IMR-90 (cell line): ENCODE measurements around the gene KMT5C. TPM values are rescaled to one million over a fixed set of nuclear protein-coding genes. Genes with fewer than 3 reads are reported as not detected.
A peak's percentile ranks its signal among the peaks of the same experiment; 100 is the strongest.

Experiments used
- ATAC-seq: fragments of 200-7000 bp; cut with Tn5 transposase; 2 replicates; pipeline ENCODE4 v1.9.1; 2020; ENCODE audit warnings: low read depth, mild to moderate bottlenecking, moderate library complexity
- BruUV-seq: library from RNA; stranded (reverse); fragments of 400-500 nt; replicated peaks from 2 replicates; lab custom pipeline; 2021; lab: Mats Ljungman, UMichigan
- CTCF ChIA-PET: fragments of 300-600 bp; formaldehyde crosslinking; extraction: SDS; loops from one replicate; lab custom pipeline; 2021; ENCODE audit warnings: antibody characterized with exemption; lab: Yijun Ruan, JAX
- POLR2A ChIA-PET: fragments of 300-600 bp; sonication (Branson Sonifier 250); formaldehyde crosslinking; loops from one replicate; lab custom pipeline; 2022; ENCODE audit warnings: antibody characterized with exemption; ENCODE audit not compliant: unreplicated experiment; lab: Charles Lee
- DNase-seq: peaks from one replicate; pipeline ENCODE4 v3.0.0; 2013
- H2AFZ ChIP-seq: replicated peaks from 2 replicates; pipeline ENCODE3; 2013; ENCODE audit warnings: low read length, mild to moderate bottlenecking; ENCODE audit not compliant: poor library complexity
- H2AK5ac ChIP-seq: 2 replicates; pipeline ENCODE4 v1.6.1; 2013; ENCODE audit warnings: low read depth, low read length, inconsistent platforms
- H2AK9ac ChIP-seq: replicated peaks from 2 replicates; pipeline ENCODE3; 2013; ENCODE audit warnings: mild to moderate bottlenecking, low read depth, low read length, moderate library complexity; ENCODE audit not compliant: poor library complexity
- H2BK120ac ChIP-seq: 2 replicates; pipeline ENCODE4 v1.6.1; 2013; ENCODE audit warnings: low read depth, low read length, inconsistent platforms
- H2BK15ac ChIP-seq: 3 replicates; pipeline ENCODE4 v1.6.1; 2013; ENCODE audit warnings: low read depth, low read length, inconsistent platforms
- H2BK20ac ChIP-seq: 2 replicates; pipeline ENCODE4 v1.6.1; 2013; ENCODE audit warnings: low read depth, mild to moderate bottlenecking, inconsistent platforms, low read length, moderate library complexity
- H2BK5ac ChIP-seq: 2 replicates; pipeline ENCODE4 v1.6.1; 2013; ENCODE audit warnings: mild to moderate bottlenecking, low read depth, low read length, inconsistent platforms; ENCODE audit not compliant: poor library complexity, severe bottlenecking
- H3K14ac ChIP-seq: replicated peaks from 2 replicates; pipeline ENCODE4 v1.6.1; 2013; ENCODE audit warnings: low read depth, low read length, inconsistent platforms
- H3K18ac ChIP-seq: 2 replicates; pipeline ENCODE4 v1.6.1; 2013; ENCODE audit warnings: low read depth, low read length, control low read depth
- H3K23ac ChIP-seq: 2 replicates; pipeline ENCODE4 v1.6.1; 2013; ENCODE audit warnings: low read depth, low read length, inconsistent platforms
- H3K27ac ChIP-seq: 2 replicates; pipeline ENCODE4 v1.5.1; 2013; ENCODE audit warnings: mild to moderate bottlenecking, control low read depth, low read length; ENCODE audit not compliant: insufficient read depth
- H3K27me3 ChIP-seq: 2 replicates; pipeline ENCODE4 v1.6.1; 2013; ENCODE audit warnings: low read length; ENCODE audit not compliant: control insufficient read depth, insufficient read depth
- H3K36me3 ChIP-seq: 2 replicates; pipeline ENCODE4 v1.6.1; 2013; ENCODE audit warnings: low read length, mixed read lengths; ENCODE audit not compliant: control insufficient read depth, insufficient read depth
- H3K4ac ChIP-seq: 2 replicates; pipeline ENCODE4 v1.6.1; 2013; ENCODE audit warnings: low read depth, low read length, inconsistent platforms
- H3K4me1 ChIP-seq: 2 replicates; pipeline ENCODE4 v1.6.1; 2013; ENCODE audit warnings: low read length, mixed read lengths; ENCODE audit not compliant: control insufficient read depth, insufficient read depth
- H3K4me2 ChIP-seq: 2 replicates; pipeline ENCODE4 v1.6.1; 2013; ENCODE audit warnings: low read depth, mild to moderate bottlenecking, control low read depth, low read length, moderate library complexity
- H3K4me3 ChIP-seq: 2 replicates; pipeline ENCODE4 v1.5.1; 2013; ENCODE audit warnings: low read depth, mild to moderate bottlenecking, control low read depth, low read length, moderate library complexity; ENCODE audit not compliant: insufficient read depth
- H3K56ac ChIP-seq: 2 replicates; pipeline ENCODE4 v1.6.1; 2013; ENCODE audit warnings: low read length, inconsistent platforms; ENCODE audit not compliant: insufficient read depth; ENCODE audit errors: extremely low read depth
- H3K79me1 ChIP-seq, 2 experiments: 2 replicates each; pipeline ENCODE4 v1.6.1; 2013; ENCODE audit warnings: low read length in 2 of 2, inconsistent platforms in 1 of 2, low read depth in 1 of 2
- H3K9ac ChIP-seq: 2 replicates; pipeline ENCODE4 v1.6.1; 2013; ENCODE audit warnings: low read depth, low read length, control low read depth
- H3K9me1 ChIP-seq: 2 replicates; pipeline ENCODE4 v1.6.1; 2013; ENCODE audit warnings: low read length, inconsistent platforms; ENCODE audit not compliant: insufficient read depth
- H3K9me3 ChIP-seq: 2 replicates; pipeline ENCODE4 v1.6.1; 2013; ENCODE audit warnings: low read length; ENCODE audit not compliant: control insufficient read depth, insufficient read depth
- H4K20me1 ChIP-seq: 2 replicates; pipeline ENCODE4 v1.6.1; 2013; ENCODE audit warnings: low read length, inconsistent platforms; ENCODE audit not compliant: insufficient read depth
- H4K5ac ChIP-seq: 2 replicates; pipeline ENCODE4 v1.6.1; 2013; ENCODE audit warnings: mild to moderate bottlenecking, low read depth, low read length, control low read depth
- H4K8ac ChIP-seq, 2 experiments: 2 replicates each; pipeline ENCODE4 v1.6.1; 2013; ENCODE audit warnings: low read depth in 2 of 2, low read length in 2 of 2, control low read depth in 1 of 2, inconsistent platforms in 1 of 2
- H4K91ac ChIP-seq: 2 replicates; pipeline ENCODE4 v1.6.1; 2013; ENCODE audit warnings: low read depth, low read length, inconsistent platforms; ENCODE audit not compliant: insufficient read depth
- BHLHE40 ChIP-seq: fragments of 150-350 bp; IDR thresholded peaks from 2 replicates; pipeline ENCODE4 v1.6.1; 2016; ENCODE audit warnings: mild to moderate bottlenecking, low read depth, low read length
- MAZ ChIP-seq: IDR thresholded peaks from 2 replicates; pipeline ENCODE4 v1.6.1; 2012; ENCODE audit warnings: low read depth, mild to moderate bottlenecking, low read length, improper control_type of control experiment, moderate library complexity, borderline replicate concordance
- WGBS, 2 experiments: methylation state at CpG; one replicate each; pipeline versions ENCODE4 v1.1.5 to v1.1.7; 2013; ENCODE audit warnings: missing lambda C conversion rate in 2 of 2; ENCODE audit not compliant: insufficient read length in 1 of 2; ENCODE audit errors: extremely low coverage in 2 of 2; 5-methylcytosine and 5-hydroxymethylcytosine counted together
- dilution Hi-C: fragments of 300-500 bp; cut with HindIII; formaldehyde crosslinking; loops from one replicate; pipeline ENCODE4 v1.14.3; 2018; ENCODE audit warnings: low sequenced_read_pairs; ENCODE audit not compliant: unreplicated experiment
- in situ Hi-C: fragments of 300-500 bp; cut with MboI; formaldehyde crosslinking; loops from 3 replicates; pipeline ENCODE4 v1.14.3; 2019; ENCODE audit warnings: low sequenced_read_pairs, inconsistent platforms, mixed read lengths
- intact Hi-C: fragments of 100-400 bp; cut with micrococcal nuclease; formaldehyde crosslinking; loops from 2 replicates; pipeline ENCODE4 v1.10.0; 2022
- polyA plus RNA-seq, 3 experiments: library from polyadenylated mRNA; depleted of rRNA; stranded (reverse); fragments of >200 nt; gene quantifications; 2 replicates each; pipeline ENCODE4 v1.2.3, GENCODE V29; 2012; ENCODE audit warnings: low replicate concordance in 1 of 3
- total RNA-seq: library from RNA; depleted of rRNA; stranded (reverse); fragments of >200 nt; gene quantifications from 2 replicates; pipeline ENCODE4 v1.2.3, GENCODE V29; 2012

Gene KMT5C
- total and polyA plus RNA-seq, 2 of the 4 experiments (the other 2 are of a cell fraction) = 1.8 to 5.9 TPM

DNA sequence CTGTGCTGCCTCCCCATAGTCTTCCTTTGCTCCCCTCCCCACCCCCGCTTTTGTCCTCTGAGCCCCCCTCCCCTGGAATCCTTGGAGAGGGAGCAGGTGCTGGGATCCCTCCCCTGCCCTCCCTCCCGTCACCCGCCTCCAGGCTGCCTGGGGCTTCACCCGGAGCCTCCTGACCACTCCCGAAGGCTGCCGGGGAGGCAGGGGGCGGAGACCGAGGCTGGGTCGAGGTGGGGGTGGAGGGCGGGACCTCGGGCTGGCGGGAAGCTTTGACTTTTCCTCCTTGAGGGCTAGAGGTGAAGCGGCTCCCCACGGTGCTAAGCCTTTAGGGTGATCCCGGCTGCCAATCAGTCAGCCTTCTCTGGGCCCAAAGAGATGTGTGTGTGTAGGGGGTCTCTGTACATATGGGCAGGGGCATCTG lies 1.5 kb downstream of the KMT5C start:
- Histone ChIP-seq H4K91ac (no peak overlapping the region), H2BK5ac (no peak overlapping the region), H2BK120ac (no peak overlapping the region), H3K9me1 (peaks cover 10% of the 10 kb centered on the region; the same call in 1 of the 2 replicates), H3K18ac (no peak overlapping the region), H4K20me1 (peaks cover 6% of the 10 kb centered on the region), H4K5ac (no peak overlapping the region), H3K27ac (no peak overlapping the region; the same call in 1 of the 2 replicates), H2BK20ac (no peak overlapping the region), H2AFZ (peak overlapping the region; percentile 32), H2AK9ac (peak overlapping the region; percentile 55), H3K4me1 (peaks cover 13% of the 10 kb centered on the region), H2AK5ac (peak overlapping the region; percentile 58; the same call in 1 of the 2 replicates), H3K56ac (no peak overlapping the region), H3K36me3 (peaks cover 13% of the 10 kb centered on the region; the same call in 1 of the 2 replicates), H3K14ac (peak overlapping the region; percentile 66; the same call in 1 of the 2 replicates), H3K4me2 (peak overlapping the region; percentile 95), H3K79me1 (peaks cover 4 to 17% of the 10 kb centered on the region in 2 experiments; a peak in 3 of 4 replicates), H3K4me3 (peak overlapping the region; percentile 87), H3K9ac (peak overlapping the region; percentile 20; the same call in 1 of the 2 replicates), H3K9me3 (no peaks in the 10 kb centered on the region), H3K27me3 (no peaks in the 10 kb centered on the region), H4K8ac (no peak overlapping the region), H3K4ac (no peak overlapping the region), H3K23ac (no peak overlapping the region), H2BK15ac (no peak overlapping the region)
- ChIA-PET CTCF (no interaction called here), POLR2A (no interaction called here)
- no peak for TF ChIP-seq BHLHE40
- 0 out of 2 replicates have a peak, but pooled peaks have one; percentile 7 for TF ChIP-seq MAZ
- ATAC-seq (peak; percentile 6; the same call in 1 of the 2 replicates), DNase-seq (peak; percentile 33)
- dilution Hi-C loops = no loop called here
- no TSS peak for BruUV-seq
- WGBS, 2 experiments = 0% methylated on average over 5 of the region's 15 CpGs; no CpG with 5 or more reads in 1 of the 2 experiments
- in situ Hi-C loops = no loop called here
- intact Hi-C loops = no loop called here
